ENCODE results near the gene KIAA1217. TPM values are rescaled to one million over a fixed set of nuclear protein-coding genes. Genes with fewer than 3 reads are reported as not detected.

The KIAA1217 gene
- total and polyA plus RNA-seq, 2 of the 4 experiments (the other 2 are of a cell fraction) = 3.4 to 4.4 TPM

DNA sequence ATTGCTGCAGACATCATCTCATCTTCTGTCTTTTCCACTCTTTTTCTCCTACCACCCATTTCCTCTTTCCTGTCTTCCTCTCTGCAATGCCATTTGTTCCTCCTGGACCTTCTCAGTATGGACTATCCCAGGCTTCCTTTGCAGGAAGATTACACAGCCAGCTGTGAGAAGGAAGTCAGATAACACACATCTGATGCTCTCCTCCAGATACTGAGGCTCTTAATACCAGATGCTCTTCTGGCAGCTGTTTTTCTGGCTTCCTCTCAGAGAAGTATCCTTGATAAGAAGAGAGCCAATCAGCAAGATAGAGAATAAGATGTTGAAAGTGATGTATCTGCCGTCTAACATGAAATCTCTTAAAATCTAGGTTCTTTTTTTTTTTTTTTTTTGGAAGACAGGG, 14.4 kb downstream of the KIAA1217 start:
- no peak for ATAC-seq (ENCODE audit: low read depth)
- H3K4me3 ChIP-seq (ENCODE audit: insufficient read depth, low read depth, low read length) = no peak overlapping the region
- TF ChIP-seq MAFK (IDR thresholded peaks at IDR 0.05; ENCODE audit: low read depth, low read length) = no peak
- no peak for TF ChIP-seq RFX5 (IDR thresholded peaks at IDR 0.05; ENCODE audit: low read depth, low read length)
- TF ChIP-seq SMC3 (IDR thresholded peaks at IDR 0.05; ENCODE audit: low read depth, low read length) = no peak
- TF ChIP-seq POLR2A (IDR thresholded peaks at IDR 0.05; ENCODE audit: low read depth, low read length) = no peak
- TF ChIP-seq, protein P1, sequence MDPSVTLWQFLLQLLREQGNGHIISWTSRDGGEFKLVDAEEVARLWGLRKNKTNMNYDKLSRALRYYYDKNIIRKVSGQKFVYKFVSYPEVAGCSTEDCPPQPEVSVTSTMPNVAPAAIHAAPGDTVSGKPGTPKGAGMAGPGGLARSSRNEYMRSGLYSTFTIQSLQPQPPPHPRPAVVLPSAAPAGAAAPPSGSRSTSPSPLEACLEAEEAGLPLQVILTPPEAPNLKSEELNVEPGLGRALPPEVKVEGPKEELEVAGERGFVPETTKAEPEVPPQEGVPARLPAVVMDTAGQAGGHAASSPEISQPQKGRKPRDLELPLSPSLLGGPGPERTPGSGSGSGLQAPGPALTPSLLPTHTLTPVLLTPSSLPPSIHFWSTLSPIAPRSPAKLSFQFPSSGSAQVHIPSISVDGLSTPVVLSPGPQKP (IDR thresholded peaks at IDR 0.05; ENCODE audit: borderline replicate concordance, low read depth, low read length) = no peak
- no peak for TF ChIP-seq RCOR1 (IDR thresholded peaks at IDR 0.05; ENCODE audit: insufficient replicate concordance, low read length)
- no peak for TF ChIP-seq RAD21 (IDR thresholded peaks at IDR 0.05; ENCODE audit: low read length)
- TF ChIP-seq, protein P2, sequence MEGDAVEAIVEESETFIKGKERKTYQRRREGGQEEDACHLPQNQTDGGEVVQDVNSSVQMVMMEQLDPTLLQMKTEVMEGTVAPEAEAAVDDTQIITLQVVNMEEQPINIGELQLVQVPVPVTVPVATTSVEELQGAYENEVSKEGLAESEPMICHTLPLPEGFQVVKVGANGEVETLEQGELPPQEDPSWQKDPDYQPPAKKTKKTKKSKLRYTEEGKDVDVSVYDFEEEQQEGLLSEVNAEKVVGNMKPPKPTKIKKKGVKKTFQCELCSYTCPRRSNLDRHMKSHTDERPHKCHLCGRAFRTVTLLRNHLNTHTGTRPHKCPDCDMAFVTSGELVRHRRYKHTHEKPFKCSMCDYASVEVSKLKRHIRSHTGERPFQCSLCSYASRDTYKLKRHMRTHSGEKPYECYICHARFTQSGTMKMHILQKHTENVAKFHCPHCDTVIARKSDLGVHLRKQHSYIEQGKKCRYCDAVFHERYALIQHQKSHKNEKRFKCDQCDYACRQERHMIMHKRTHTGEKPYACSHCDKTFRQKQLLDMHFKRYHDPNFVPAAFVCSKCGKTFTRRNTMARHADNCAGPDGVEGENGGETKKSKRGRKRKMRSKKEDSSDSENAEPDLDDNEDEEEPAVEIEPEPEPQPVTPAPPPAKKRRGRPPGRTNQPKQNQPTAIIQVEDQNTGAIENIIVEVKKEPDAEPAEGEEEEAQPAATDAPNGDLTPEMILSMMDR (conservative IDR thresholded peaks at IDR 0.05; ENCODE audit: low read depth, low read length) = no peak
- TF ChIP-seq, protein P3, sequence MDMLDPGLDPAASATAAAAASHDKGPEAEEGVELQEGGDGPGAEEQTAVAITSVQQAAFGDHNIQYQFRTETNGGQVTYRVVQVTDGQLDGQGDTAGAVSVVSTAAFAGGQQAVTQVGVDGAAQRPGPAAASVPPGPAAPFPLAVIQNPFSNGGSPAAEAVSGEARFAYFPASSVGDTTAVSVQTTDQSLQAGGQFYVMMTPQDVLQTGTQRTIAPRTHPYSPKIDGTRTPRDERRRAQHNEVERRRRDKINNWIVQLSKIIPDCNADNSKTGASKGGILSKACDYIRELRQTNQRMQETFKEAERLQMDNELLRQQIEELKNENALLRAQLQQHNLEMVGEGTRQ (IDR thresholded peaks at IDR 0.05; ENCODE audit: low read depth, low read length) = no peak
- TF ChIP-seq CEBPB (IDR thresholded peaks at IDR 0.05; ENCODE audit: low read depth, low read length) = no peak
- no peak for TF ChIP-seq MAZ (IDR thresholded peaks at IDR 0.05; ENCODE audit: borderline replicate concordance, low read depth, low read length)
- TF ChIP-seq FOS (IDR thresholded peaks at IDR 0.05; ENCODE audit: low read depth, low read length) = no peak
- no peak for TF ChIP-seq MXI1 (IDR thresholded peaks at IDR 0.05; ENCODE audit: borderline replicate concordance, low read depth, low read length)
- no peak for TF ChIP-seq NFE2L2 (IDR thresholded peaks at IDR 0.05; ENCODE audit: low read depth, low read length)
- no peak for TF ChIP-seq CHD1 (IDR thresholded peaks at IDR 0.05; ENCODE audit: low read depth, low read length)
- TF ChIP-seq BHLHE40 (IDR thresholded peaks at IDR 0.05; ENCODE audit: low read depth, low read length) = no peak
- no peak overlapping the region for H4K91ac ChIP-seq (ENCODE audit: insufficient read depth, low read depth, low read length)
- no peak for DNase-seq
- no peaks in the 10 kb centered on the region for H3K79me1 ChIP-seq (ENCODE audit: low read depth in 1 of 2, low read length in 2 of 2)
- BruUV-seq (replicated peaks) = no TSS peak
- no peak overlapping the region for H3K9ac ChIP-seq (ENCODE audit: low read depth, low read length)
- H2AFZ ChIP-seq (replicated peaks; ENCODE audit: low read length, poor library complexity) = no peak overlapping the region
- H2AK5ac ChIP-seq (ENCODE audit: low read depth, low read length) = no peak overlapping the region
- H3K9me3 ChIP-seq (ENCODE audit: control insufficient read depth, insufficient read depth, low read length) = no peaks in the 10 kb centered on the region
- H2AK9ac ChIP-seq (replicated peaks; ENCODE audit: low read depth, low read length, poor library complexity) = no peak overlapping the region
- no peak overlapping the region for H2BK120ac ChIP-seq (ENCODE audit: low read depth, low read length)
- H2BK20ac ChIP-seq (ENCODE audit: low read depth, low read length) = no peak overlapping the region
- CTCF ChIA-PET = no interaction called here
- no peaks in the 10 kb centered on the region for H4K20me1 ChIP-seq (ENCODE audit: insufficient read depth, low read length)
- no peak overlapping the region for H3K56ac ChIP-seq (ENCODE audit: extremely low read depth, insufficient read depth, low read length)
- dilution Hi-C loops (cut with HindIII; ENCODE audit: low sequenced_read_pairs, unreplicated experiment) = no loop called here
- no peak overlapping the region for H4K5ac ChIP-seq (ENCODE audit: low read depth, low read length)
- H3K4ac ChIP-seq (ENCODE audit: low read depth, low read length) = no peak overlapping the region
- no peaks in the 10 kb centered on the region for H3K9me1 ChIP-seq (ENCODE audit: insufficient read depth, low read length)
- no CpG with 5 or more reads among the region's 1 CpG for WGBS, 2 experiments (ENCODE audit: extremely low coverage in 2 of 2, insufficient read length in 1 of 2)
- no peak overlapping the region for H3K4me2 ChIP-seq (ENCODE audit: low read depth, low read length)
- no peak overlapping the region for H3K23ac ChIP-seq (ENCODE audit: low read depth, low read length)
- no peaks in the 10 kb centered on the region for H3K27me3 ChIP-seq (ENCODE audit: control insufficient read depth, insufficient read depth, low read length)
- no peak overlapping the region for H2BK15ac ChIP-seq (ENCODE audit: low read depth, low read length)
- in situ Hi-C loops (cut with MboI; ENCODE audit: low sequenced_read_pairs) = loop anchor here (25.0 kb wide), 1 partner anchor 1061 kb away; no protein-coding TSS in a partner anchor
- intact Hi-C loops (cut with micrococcal nuclease) = no loop called here
- H2BK5ac ChIP-seq (ENCODE audit: low read depth, low read length, poor library complexity, severe bottlenecking) = no peak overlapping the region
- H4K8ac ChIP-seq (ENCODE audit: low read depth in 2 of 2, low read length in 2 of 2) = no peak overlapping the region
- H3K27ac ChIP-seq (ENCODE audit: insufficient read depth, low read length) = no peak overlapping the region
- H3K36me3 ChIP-seq (ENCODE audit: control insufficient read depth, insufficient read depth, low read length) = no peaks in the 10 kb centered on the region
- POLR2A ChIA-PET (ENCODE audit: unreplicated experiment) = no interaction called here
- no peak overlapping the region for H3K18ac ChIP-seq (ENCODE audit: low read depth, low read length)
- H3K4me1 ChIP-seq (ENCODE audit: control insufficient read depth, insufficient read depth, low read length) = no peaks in the 10 kb centered on the region
- no peak overlapping the region for H3K14ac ChIP-seq (replicated peaks; ENCODE audit: low read depth, low read length)
